ENCODE measurements around the gene ABCA13.

ABCA13 gene

DNA sequence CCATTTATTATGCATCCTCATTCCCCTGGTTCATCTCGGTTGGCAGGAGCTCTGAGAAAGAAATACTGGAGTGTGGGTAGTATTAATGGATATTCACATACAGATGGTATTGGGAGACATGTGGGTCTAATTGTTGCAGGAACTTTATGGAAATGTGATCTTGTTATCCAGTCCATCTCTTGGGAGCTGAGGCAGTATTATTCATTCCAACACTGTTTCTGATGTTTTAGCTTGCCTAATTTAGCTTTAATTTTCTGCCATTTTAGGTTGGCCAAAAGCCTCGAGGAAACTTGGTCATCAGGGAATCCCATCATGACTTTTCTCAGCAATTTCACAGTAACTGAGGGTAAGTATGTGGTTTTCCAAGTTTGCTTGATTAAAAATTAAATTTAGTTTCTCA is 125.7 kb downstream of the ABCA13 start:
- no peaks in the 10 kb centered on the region for H3K27me3 ChIP-seq (ENCODE audit: control insufficient read depth, insufficient read depth, low read length)
- no peak overlapping the region for H3K9ac ChIP-seq
- no peak overlapping the region for H3K27ac ChIP-seq
- H3K4me2 ChIP-seq (ENCODE audit: low read length), result no peak overlapping the region
- TF ChIP-seq, protein P1, sequence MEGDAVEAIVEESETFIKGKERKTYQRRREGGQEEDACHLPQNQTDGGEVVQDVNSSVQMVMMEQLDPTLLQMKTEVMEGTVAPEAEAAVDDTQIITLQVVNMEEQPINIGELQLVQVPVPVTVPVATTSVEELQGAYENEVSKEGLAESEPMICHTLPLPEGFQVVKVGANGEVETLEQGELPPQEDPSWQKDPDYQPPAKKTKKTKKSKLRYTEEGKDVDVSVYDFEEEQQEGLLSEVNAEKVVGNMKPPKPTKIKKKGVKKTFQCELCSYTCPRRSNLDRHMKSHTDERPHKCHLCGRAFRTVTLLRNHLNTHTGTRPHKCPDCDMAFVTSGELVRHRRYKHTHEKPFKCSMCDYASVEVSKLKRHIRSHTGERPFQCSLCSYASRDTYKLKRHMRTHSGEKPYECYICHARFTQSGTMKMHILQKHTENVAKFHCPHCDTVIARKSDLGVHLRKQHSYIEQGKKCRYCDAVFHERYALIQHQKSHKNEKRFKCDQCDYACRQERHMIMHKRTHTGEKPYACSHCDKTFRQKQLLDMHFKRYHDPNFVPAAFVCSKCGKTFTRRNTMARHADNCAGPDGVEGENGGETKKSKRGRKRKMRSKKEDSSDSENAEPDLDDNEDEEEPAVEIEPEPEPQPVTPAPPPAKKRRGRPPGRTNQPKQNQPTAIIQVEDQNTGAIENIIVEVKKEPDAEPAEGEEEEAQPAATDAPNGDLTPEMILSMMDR (IDR thresholded peaks at IDR 0.05), result no peak
- H3K36me3 ChIP-seq (ENCODE audit: control insufficient read depth, insufficient read depth, low read length), result no peaks in the 10 kb centered on the region
- no peaks in the 10 kb centered on the region for H3K4me1 ChIP-seq
- H3K79me2 ChIP-seq, result no peaks in the 10 kb centered on the region
- no peaks in the 10 kb centered on the region for H3K9me3 ChIP-seq (ENCODE audit: control insufficient read depth, low read length)
- no peak overlapping the region for H3K4me3 ChIP-seq (ENCODE audit: low read depth, low read length)
- H2AFZ ChIP-seq, result no peak overlapping the region

DNA sequence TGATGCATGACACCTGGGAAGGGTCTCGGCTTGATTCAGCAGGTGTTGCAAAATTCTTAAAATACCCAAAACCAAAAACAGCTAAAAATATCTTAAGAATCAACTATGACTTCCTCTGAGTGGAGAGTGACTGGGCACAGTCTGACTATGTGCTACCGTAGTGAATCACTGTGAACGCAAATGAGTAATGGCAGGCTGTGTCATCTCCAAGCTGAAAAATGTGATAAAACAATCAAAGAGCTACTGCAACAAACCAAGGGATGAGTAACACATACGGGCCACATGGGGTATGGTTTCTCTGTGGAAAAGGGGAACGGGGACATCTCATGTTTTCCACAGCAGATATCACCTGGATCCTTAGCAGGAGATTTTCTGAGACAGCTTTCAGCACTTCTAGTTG is 127.5 kb downstream of the ABCA13 start:
- TF ChIP-seq, protein P1 (IDR thresholded peaks at IDR 0.05), result no peak
- H3K9me3 ChIP-seq (ENCODE audit: control insufficient read depth, low read length), result no peaks in the 10 kb centered on the region
- no peak overlapping the region for H3K9ac ChIP-seq
- H3K36me3 ChIP-seq (ENCODE audit: control insufficient read depth, insufficient read depth, low read length), result no peaks in the 10 kb centered on the region
- H3K27me3 ChIP-seq (ENCODE audit: control insufficient read depth, insufficient read depth, low read length), result no peaks in the 10 kb centered on the region
- H3K4me2 ChIP-seq (ENCODE audit: low read length), result no peak overlapping the region
- no peak overlapping the region for H2AFZ ChIP-seq
- no peak overlapping the region for H3K4me3 ChIP-seq (ENCODE audit: low read depth, low read length)
- H3K4me1 ChIP-seq, result no peaks in the 10 kb centered on the region
- H3K27ac ChIP-seq, result no peak overlapping the region
- H3K79me2 ChIP-seq, result no peaks in the 10 kb centered on the region

DNA sequence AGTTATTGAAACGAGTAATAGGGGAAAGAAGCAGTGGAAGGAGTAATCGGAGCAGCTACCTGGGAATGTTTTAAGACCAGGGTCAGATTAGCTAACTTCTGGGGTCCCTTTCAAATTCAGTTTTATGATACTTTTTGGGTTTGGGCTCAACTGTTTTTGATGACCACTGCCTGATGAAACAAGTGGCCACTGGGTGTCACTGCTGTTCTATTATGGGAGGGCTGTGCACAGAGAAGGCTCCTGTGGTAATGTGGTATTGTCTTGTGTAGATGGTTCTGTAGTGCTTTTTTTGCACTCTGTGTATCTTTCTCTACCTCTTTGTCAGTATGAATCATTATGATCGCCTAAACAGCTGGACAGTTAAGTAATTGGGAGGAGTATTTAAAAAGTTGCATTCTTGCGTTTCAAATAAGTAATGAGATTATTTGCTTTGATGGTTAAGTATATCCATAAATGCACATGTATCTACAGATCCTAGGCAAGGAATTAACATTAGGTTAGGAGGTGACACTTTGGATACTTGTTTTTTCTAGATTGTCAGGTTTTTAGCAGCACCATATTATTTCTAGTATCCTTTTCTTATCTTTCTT is 128.4 kb downstream of the ABCA13 start:
- no peak overlapping the region for H2AFZ ChIP-seq
- H3K4me1 ChIP-seq, result no peaks in the 10 kb centered on the region
- no peaks in the 10 kb centered on the region for H3K9me3 ChIP-seq (ENCODE audit: control insufficient read depth, low read length)
- H3K9ac ChIP-seq, result no peak overlapping the region
- H3K36me3 ChIP-seq (ENCODE audit: control insufficient read depth, insufficient read depth, low read length), result no peaks in the 10 kb centered on the region
- H3K27ac ChIP-seq, result no peak overlapping the region
- H3K4me2 ChIP-seq (ENCODE audit: low read length), result no peak overlapping the region
- H3K79me2 ChIP-seq, result no peaks in the 10 kb centered on the region
- no peak overlapping the region for H3K4me3 ChIP-seq (ENCODE audit: low read depth, low read length)
- TF ChIP-seq, protein P1 (IDR thresholded peaks at IDR 0.05), result peak; percentile 54
- no peaks in the 10 kb centered on the region for H3K27me3 ChIP-seq (ENCODE audit: control insufficient read depth, insufficient read depth, low read length)

DNA sequence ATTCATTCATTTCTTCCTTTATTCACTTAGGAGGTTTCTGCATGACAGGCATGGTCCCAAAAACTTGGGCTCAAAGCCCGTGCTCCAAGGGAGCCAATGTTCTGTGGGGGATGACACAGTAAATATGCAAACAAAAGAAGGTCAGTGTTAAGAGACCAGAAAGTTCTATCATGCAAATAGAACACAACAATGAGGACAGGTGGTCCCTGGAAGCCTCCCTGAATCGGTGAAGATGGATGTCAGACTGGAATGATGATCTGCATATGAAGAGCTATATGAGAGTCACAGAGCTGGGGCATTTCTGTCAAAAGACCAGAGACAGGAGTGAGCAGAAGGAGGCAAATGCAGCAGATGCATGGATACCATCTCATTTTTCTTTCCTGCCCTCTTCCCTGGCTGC is 129.0 kb downstream of the ABCA13 start:
- Histone ChIP-seq H3K9ac (no peak overlapping the region), H2AFZ (no peak overlapping the region), H3K36me3 (ENCODE audit: control insufficient read depth, insufficient read depth, low read length) (no peaks in the 10 kb centered on the region), H3K9me3 (ENCODE audit: control insufficient read depth, low read length) (no peaks in the 10 kb centered on the region), H3K79me2 (no peaks in the 10 kb centered on the region), H3K27me3 (ENCODE audit: control insufficient read depth, insufficient read depth, low read length) (no peaks in the 10 kb centered on the region), H3K4me2 (ENCODE audit: low read length) (no peak overlapping the region), H3K4me1 (no peaks in the 10 kb centered on the region), H3K27ac (no peak overlapping the region), H3K4me3 (ENCODE audit: low read depth, low read length) (no peak overlapping the region)
- TF ChIP-seq, protein P1 (IDR thresholded peaks at IDR 0.05), result no peak

DNA sequence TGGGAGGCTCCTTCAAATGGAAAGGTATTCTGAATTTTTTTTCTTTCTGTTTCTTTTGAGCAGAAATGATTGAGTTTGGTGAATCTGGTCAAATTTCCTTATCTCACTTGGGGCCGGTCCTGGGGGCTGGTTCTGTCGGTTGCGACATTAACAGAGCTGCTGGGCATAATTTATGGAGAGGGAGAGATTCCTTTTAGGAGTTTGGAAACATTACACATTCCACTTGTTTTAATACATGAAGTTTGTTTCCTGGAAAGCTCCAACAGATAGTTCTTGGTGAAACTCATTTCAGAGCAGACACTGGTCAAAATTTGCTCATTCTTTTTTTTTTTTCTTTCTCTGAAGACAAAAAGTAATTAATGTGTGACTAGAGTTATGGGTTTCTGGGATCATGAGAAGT is 129.9 kb downstream of the ABCA13 start:
- no peak overlapping the region for H2AFZ ChIP-seq
- H3K4me2 ChIP-seq (ENCODE audit: low read length), result no peak overlapping the region
- H3K9me3 ChIP-seq (ENCODE audit: control insufficient read depth, low read length), result no peaks in the 10 kb centered on the region
- H3K27ac ChIP-seq, result no peak overlapping the region
- TF ChIP-seq, protein P1 (IDR thresholded peaks at IDR 0.05), result no peak
- no peaks in the 10 kb centered on the region for H3K27me3 ChIP-seq (ENCODE audit: control insufficient read depth, insufficient read depth, low read length)
- no peak overlapping the region for H3K9ac ChIP-seq
- no peaks in the 10 kb centered on the region for H3K79me2 ChIP-seq
- no peaks in the 10 kb centered on the region for H3K36me3 ChIP-seq (ENCODE audit: control insufficient read depth, insufficient read depth, low read length)
- no peak overlapping the region for H3K4me3 ChIP-seq (ENCODE audit: low read depth, low read length)
- H3K4me1 ChIP-seq, result no peaks in the 10 kb centered on the region

Measured in parathyroid adenoma (tissue), 2 donors.